GM21526 (cell line): ENCODE measurements around the gene TTC9B.
"Not testable (repeated sequence)": the region's sequence is repeated elsewhere in the genome, so short reads cannot be mapped to it uniquely, and the experiment has no call there.

Experiments used
- ATAC-seq: cut with Tn5 transposase; IDR thresholded peaks from one replicate; pipeline ENCODE4 v1.9.1; 2021; ENCODE audit warnings: moderate library complexity; ENCODE audit not compliant: unreplicated experiment, low FRiP score

The TTC9B gene

GRCh38 chr19:40177286-40178070 is 40.7 kb downstream of the TTC9B start:
- no peak for ATAC-seq

- no peak for ATAC-seq
Observed at GRCh38 chr19:40175820-40176219, 42.4 kb downstream of the TTC9B start.

GRCh38 chr19:40174092-40174491 is 44.1 kb downstream of the TTC9B start:
- no peak for ATAC-seq

- not testable (repeated sequence) for ATAC-seq
Observed at GRCh38 chr19:40171293-40171692, 46.9 kb downstream of the TTC9B start.

GRCh38 chr19:40170303-40170989 is 47.7 kb downstream of the TTC9B start:
- ATAC-seq = not testable (repeated sequence)

GRCh38 chr19:40169482-40170302 is 48.5 kb downstream of the TTC9B start:
- not testable (repeated sequence) for ATAC-seq
